IPS DF 4.7 (cell line): ENCODE data around the gene ZNHIT1.

ENCODE experiments used
- DNase-seq: peaks from one replicate; pipeline ENCODE4 v3.0.0-alpha.2; 2013; ENCODE audit warnings: low spot score; ENCODE audit errors: extremely low read depth

Gene ZNHIT1

DNA sequence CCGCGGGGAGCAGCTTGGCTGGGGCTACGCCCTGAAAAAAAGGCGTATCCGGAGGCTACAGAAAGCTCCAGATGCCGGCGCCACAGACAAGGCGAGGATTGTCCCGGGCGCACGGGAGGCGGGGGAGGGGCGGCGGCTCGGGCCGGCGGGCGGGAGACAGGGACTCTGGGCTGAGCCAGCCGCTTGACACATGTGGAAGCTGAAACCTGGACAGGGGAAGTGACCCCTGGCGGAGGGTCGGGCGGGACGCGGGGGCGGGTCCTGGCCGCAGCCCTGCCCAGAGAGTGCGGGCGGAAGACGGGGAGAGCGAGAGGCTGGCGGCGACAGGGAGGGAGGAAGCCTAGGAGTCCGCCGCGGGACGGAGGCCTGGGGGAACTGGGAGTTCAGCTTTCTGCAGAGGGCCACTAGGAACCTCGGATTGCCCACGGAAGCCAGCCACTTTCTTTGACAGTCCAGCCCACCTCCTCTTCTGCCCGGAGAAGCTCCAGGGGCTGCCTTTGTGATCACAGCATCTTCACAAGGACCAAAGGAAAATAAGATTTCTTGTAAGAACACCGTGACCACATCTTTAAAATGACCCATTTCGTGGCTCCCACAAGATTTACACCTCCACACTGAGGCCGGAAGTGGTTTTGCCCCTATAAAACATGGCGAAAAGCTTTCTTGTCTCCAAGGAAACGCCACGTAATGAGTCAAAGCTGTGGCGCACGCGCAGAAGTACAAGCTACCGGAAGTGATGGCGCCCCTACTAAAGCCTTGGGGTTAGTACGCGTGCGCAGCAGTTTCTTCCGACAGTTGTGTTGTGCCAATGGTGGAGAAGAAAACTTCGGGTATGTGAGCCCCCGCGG is at the start of gene ZNHIT1, which contains the start of gene PLOD3:
Gene ZNHIT1 (plus strand): TSS at position 778 of the 848 bp plus-strand sequence. CDS start 31 bp downstream, at position 809.
Gene PLOD3 (minus strand): TSS at position 194 of the 848 bp plus-strand sequence. CDS start 307 bp downstream, outside the sequence.
- peak; percentile 94 for DNase-seq

DNA sequence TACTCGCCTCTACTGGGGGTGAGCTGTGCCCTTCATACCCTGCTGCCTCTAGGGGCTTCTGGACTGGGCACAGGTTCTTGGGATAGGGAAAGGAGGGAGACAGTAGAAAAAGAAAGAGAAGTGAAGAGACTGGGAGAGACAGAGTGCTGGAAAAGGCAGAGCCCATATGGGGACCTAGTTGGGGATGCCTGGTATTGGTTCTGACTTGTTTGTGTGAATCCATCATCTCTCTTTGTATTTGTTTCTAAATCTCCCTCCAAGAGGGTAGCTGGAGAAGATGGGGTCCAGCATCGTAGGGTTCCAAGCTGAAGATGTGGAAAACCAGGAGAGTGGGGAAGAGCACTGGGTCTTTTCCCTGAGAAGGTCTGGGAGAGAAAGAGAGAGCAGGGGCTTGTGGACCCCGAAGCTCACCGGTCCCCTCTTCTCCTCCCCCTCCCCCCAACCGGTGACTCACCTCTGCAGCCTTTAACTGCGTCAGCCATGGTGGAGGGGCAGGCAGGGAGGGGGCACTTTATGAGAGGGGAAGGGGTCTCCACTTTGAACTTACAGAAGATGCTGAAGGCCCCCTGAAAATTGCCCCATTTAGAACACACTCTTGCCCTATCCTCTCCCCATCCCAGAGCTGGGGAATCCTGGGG is 49.4 kb upstream of the ZNHIT1 start:
- DNase-seq: no peak

DNA sequence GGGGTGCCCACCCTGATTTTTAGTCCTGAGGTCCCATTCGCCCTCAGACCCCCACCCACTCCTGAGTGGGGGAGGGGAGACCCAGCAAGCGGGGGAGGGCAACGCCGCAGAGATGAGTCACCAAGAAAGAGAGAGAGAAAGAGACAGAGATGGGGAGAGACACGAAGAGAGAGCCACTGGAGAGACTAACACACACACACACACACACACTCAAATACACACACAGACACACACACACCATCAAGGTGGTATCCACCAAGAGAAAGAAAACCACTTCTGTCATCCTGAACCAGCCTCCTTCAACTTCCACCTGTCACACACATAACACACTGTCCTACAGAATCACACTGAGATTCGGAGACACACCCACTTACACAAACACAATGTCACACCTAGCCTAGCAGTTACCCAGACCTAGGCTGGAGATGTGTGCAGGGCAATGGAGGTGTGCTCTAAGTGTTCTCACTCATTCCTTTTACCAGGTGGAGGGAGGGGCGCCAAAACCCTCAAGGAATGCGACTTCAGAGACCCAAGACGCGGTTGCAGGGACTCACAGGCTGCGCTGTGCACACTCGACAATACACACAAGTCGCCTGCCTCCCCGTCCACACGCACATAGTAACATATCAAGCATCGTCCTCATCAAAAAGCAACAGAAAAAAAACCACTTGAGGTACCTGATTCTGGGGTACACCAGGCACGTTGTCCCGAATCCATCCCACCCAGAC is 48.7 kb upstream of the ZNHIT1 start:
- no peak for DNase-seq

DNA sequence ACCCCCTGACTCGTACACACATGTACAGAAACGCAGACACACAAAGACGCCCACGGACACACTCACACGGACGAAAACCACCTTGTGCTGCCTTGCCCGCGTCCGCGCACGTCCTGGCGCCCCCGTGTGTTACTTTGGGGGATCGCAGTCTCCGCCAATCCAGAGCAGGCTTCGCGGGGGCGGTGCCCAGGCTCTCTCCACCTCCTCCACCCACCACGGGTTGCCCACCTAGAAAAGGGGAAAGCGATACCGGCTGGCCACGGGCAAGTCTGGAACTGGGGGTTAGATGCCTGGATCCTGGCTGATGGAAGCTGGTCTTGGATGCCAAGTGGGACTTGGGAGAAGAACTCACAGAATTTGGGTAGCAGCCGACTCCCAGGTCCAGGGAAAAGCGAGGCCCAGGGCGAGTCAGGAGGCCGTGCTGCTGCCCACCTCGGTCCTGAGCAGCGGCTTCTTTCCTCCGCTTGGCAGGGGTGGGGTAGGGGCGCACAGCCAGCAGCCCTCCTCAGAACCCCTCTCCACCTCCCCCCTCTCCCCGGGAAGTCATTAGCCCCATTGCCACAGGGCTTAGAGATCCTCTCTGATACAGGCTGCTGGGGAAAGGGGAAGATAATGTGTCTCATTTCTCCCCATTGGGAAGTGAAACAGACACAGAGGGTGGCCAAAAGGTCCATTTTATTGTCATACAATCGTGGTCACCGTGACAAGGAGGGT is 48.0 kb upstream of the ZNHIT1 start:
- no peak for DNase-seq

DNA sequence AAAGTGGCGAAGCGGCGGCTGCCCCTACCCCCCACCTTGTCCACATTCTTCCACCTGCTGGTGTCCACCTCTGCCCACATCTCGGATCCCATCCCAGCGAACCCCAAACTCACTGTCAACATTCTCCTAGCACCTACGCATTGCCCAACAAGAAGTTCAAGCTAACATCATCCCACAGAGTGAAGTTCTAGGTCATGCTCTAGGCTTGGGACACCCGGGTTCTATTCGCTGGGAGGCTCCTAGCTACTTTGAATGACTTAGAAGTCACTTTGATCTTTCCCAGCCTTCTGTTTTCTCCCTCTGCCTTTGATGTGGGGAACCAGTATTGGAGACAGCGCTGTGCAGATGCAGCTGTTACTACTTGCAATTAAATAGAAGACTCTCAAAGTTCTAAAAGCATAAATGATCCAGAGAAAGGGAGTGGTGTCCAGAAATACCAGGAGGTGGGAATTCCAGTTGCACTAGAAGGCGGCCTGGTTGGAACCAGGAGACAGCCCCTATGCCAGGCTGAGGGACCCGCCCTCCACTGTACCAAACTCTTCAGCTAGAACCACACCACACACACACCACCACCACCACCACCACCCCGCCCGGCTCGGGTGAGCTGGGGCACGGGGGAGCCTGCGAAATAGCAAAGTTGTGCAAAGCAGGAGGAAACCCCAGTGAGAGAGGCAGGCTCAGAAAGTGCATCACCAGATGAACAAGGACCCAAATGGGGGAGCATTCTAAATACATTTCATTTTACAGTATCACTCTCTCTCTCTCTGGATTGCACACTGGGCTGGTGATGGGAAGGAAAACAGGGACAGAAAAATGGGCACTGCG is 47.1 kb upstream of the ZNHIT1 start:
- DNase-seq: no peak

DNA sequence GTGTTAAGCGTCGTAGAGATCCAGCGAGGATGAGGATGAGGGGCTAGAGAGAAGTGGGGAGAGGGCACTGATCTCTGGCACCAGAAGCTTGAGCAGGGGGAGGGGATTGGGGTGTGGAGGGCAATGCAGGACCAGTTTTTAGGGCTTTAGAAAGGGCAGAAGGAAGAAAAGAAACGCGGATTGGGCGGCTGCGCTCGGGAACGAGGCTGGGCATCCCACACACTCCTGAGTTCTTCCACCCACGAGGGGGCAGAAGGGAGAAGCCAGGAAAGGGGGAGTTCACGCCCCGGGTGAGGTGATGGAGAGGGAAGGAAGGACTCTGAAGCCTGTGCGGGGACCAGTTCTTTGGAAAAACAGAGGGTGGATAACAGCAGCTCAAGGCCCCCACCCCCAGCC is 46.5 kb upstream of the ZNHIT1 start:
- DNase-seq: no peak

DNA sequence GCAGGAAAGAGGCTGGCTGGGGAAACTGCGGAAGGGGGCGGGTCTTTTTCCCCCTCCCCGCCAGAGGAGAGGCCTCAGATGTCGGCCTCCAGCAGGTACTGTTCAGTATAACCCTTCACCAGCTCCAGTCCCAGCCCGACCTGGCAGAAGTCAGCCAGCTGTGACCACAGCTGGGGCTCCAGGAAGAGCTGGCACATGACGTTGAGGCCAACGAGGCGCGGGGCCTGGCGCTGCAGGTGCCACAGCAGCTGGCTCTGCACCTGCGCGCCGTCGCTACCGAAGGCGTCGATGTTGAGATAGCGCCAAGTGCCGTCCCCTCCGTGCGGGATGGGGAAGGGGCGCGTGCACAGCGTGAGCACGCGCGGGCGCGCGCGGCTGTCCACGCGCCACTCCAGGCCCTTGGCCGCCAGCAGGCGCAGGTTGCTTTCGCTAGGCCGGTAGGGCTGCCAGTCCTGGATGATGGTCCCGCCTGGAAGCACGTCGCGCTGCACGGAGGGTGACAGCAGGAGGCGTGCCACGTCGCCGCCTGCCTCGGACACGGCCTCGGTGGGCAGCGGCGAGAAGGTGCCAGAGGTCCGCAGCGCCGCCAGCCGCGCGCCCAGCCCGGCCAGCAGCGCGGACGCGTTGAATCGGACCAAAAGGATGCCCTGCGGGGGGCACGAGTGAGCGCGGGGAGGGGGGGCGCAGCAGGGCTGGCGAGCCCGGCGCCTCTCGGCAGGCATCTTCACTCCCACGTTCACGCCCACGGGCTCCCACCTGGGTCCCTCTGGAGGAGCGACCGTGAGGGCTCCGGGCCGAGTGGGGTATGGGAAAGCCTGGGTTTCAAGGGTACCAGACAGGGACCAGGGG is 45.7 kb upstream of the ZNHIT1 start:
- DNase-seq: no peak

DNA sequence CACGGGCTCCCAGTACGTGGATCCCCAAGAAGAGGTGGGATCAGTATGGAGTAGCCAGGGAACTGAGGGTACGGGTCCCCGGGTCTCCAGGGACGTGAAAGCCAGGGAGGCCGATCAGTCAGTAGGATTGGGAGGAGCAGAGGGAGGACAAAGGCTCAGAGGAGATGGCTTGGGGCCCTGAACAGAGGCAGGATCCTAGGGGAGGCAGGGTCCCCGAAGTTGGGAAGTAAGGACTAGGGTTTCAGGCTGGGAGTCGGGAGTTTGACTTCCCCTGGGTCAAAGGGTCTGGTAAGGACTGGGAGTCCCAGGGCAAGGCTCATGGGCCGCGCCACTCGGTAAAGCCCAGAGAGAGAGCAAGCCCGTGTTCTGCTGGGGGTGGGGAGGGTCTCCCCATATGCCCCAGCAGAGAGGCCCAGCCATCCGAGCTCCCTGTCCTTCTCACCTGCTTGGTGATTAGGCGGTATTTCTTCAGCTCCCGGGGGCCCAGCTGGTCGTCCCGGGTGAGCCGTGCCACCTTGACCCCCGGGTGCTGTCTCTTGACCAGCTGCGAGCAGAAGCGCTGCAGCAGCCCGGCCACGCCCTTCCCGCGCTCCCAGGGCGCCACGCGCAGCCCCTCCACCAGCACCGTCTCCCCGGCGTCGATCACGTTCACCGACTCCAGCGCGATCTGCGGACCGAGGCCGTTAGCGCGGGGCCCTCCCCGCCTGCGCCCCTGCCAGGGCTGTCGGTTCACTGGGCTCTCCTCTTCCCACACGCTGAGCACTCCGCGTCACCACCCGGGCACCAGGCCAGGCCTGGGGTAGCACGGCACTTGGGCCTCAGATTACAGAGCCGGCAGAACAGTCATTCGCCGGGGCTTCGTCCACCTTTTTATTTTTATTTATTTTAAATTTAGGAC is 44.9 kb upstream of the ZNHIT1 start:
- DNase-seq: no peak

DNA sequence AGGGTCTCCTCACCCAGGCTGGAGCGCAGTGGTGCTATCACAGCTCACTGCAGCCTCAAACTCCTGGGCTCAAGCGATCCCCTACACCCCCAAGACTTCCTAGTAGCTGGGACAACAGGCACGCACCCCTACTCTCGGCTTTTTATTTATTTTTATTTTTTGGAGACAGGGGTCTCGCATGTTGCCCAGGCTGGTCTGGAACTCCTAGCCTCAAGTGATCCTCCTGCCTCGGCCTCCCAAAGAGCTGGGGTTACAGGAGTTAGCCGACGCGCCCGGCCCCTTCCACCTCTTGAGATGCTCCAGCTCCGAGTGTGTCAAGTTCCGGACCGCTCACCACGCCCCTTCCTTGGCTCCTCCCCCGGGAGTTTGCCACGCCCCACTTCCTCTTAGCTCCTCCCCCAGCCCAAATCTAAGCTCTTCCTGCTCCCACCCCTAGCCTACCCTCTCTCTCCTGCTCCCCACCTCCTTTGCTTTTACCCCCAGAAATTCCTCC is 44.2 kb upstream of the ZNHIT1 start:
- no peak for DNase-seq

DNA sequence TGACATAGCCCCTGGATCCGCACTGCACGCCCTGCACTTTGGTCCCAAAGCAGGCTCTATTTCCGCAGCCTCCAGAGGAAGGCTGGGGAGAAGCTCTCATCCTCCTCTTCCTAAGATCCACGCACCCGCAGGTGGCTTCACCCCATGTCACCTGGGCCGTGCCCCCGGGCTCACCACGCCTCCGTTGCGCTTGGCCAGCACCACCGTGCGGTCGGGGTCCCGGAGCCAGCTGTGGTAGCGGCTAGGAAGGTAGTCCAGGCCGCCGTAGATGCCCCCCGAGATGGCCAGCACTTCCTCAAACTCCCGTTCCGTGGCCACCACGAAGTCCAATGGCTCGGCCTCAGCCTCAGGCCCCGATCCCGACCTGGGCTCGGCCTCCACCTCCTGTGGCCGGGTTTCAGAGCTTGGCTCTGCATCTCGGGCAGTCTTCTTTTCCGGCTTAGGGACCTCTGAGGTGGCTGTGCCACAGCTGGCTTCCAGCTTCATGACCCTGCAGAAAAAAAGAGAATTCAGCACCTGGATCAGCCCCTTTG is 43.6 kb upstream of the ZNHIT1 start:
- no peak for DNase-seq

DNA sequence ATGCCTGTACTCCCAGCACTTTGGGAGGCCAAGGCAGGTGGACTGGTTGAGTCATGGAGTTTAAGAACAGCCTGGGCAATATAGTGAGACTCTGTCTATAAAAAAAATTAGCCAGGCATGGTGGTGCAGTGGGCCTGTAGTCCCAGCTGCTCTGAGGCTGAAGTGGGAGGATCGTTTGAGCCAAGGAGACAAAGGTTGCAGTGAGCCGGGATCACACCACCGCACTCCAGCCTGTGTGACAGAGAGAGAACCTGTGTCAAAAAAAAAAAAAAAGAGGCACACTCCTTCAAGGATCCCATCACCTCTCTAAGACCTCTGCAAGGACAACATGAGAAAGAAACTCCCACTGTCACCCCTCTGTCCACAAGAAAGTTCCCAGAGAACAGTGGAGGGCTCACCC is 42.3 kb upstream of the ZNHIT1 start:
- no peak for DNase-seq

DNA sequence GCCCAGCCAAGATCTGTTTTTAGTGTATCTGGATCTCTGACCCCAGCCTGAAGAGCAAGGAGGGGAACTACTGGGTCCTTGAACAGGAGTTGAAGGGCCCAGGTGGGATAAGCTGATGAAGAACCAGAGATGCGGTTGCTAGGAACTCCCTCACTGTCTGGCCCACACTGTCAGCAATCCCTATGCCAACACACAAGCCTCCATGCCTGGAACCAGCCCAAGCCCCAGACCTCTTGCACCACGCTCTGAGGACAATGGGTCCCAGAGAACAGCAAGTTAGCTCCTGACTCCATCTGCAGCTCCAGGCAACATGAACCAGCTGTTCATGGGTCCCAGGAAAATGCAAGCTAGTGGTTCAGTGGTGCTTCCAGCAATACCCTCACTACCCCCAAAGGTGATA is 40.3 kb upstream of the ZNHIT1 start:
- DNase-seq: no peak

DNA sequence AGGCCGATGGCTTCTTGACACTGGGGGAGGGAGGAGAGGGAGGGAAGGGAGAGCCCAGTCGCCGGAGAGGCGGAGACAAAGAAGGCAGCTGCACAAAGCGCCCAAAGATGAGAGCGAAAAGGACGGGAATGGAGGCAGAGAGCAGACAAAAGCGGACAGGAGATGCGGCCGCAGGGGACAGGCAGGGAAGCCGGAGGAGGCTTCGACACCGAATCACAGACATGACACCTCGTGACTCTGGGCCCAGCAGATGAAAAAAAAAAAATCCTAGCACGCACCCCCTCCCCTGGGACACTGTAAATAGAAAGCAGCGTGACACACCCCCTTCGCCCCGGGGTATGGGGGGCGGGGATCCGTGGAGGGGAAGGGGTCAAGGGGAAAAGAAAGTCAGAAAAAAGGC is 38.8 kb upstream of the ZNHIT1 start:
- DNase-seq: no peak

DNA sequence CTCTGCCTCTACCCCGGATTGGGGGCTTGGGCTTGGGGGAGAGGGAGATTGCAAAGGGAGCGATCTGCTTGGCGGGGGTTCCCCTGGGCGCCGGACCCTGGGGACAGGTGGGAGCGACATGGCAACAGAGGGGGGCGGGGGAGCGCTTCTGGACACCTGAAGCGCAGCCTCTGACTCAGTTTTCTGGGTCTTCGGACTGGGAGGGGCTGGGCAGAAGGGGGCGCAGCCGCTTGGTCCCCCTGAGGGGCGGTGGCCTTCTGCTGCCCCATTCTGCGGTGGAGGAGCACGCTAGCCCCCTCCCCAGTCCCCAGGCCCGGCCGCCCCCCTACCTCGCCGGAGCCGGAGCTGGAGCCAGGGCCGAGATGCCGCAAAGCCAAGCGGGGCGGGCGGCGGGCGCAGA is 38.3 kb upstream of the ZNHIT1 start:
- DNase-seq: no peak

DNA sequence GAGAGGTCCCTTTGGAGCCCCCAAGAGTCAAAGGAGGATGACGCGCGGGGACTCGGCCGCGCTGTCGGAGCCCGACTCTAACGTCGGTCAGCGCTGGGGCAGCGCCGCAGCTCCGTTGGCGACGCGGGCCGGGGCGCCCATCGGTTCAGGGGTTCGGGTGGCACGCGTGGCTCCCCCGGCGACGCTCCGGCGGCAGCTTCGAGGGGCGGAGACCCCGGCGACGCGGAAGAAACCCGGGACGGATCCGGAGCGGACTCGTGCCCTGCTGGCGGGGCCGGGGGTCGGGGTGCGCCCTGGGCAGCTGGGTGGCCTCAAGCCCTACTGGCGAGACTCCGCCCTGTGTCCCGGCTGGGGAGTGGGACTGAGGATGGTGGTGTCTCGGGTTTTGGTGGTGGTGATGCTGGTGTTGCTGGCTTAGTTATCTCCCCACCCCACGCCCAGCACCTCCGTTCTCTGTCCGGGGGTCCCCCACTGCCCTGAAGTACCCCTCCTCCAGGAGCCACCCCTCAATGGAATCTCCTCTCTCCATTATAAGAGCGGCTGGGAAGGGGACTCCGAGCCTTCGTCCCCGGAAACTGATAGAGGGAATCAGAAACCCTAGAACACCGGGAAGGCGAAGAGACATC is 37.7 kb upstream of the ZNHIT1 start, which contains the start of gene NAT16:
Gene NAT16 (minus strand): TSS at position 164 of the 626 bp plus-strand sequence. CDS start 5,486 bp downstream, outside the sequence.
- DNase-seq: no peak

DNA sequence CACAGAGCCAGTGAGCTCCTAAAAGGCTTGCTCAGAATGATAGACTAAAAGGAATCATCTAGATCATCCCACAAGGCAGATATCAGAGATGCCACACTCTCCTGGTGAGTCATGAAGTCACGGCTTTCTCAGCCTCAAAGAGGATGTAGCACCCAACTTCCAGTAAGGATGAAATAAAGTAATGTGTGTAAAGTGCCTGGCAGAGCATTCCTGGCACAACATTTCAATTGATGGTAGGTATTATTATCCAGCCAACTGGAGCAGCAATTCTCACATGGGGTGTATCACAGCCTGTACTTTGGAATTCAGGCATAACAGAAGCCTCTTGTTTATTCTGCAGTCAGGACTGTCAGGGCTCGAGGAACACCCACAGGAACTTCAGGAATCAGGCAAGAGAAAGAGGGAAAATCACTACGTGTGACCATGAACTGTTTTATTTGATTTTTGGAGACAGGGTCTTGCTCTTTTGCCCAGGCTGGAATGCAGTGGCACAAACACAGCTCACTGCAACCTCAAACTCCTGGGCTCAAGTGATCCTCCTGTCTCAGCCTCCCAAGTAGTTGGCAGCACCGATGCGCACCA is 32.6 kb upstream of the ZNHIT1 start:
- DNase-seq: no peak

DNA sequence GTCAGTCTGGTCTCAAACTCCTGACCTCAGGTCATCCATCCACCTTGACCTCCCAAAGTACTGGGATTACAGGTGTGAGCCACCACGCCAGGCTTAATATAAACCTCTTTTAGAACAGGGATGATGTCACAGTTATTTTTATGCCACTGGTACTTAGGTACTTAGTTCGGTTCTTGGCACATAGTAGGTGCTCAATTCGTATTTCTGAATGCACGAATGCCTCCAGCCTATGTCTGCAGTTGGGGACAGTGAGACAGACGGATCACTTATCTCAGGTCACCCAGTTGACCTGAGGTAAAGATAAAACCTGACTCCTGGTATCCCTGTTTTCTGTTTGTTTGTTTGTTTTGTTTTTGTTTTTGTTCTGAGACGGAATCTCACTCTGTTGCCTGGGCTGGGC is 31.8 kb upstream of the ZNHIT1 start:
- DNase-seq: no peak
